Calu3 (cell line): ENCODE measurements around the gene BMP7. TPM values are rescaled to one million over a fixed set of nuclear protein-coding genes. Genes with fewer than 3 reads are reported as not detected.

Source experiments
- BruUV-seq: library from RNA; stranded (reverse); fragments of 400-500 nt; replicated peaks from 2 replicates; lab custom pipeline; 2021; lab: Mats Ljungman, UMichigan
- CTCF ChIA-PET: fragments of 300-600 bp; sonication (Branson Sonifier 250); formaldehyde crosslinking; loops from one replicate; lab custom pipeline; 2022; ENCODE audit warnings: antibody characterized with exemption; lab: Charles Lee
- DNase-seq: peaks from one replicate; pipeline ENCODE4 v3.0.0; 2022
- H3K27ac Mint-ChIP-seq: one replicate; pipeline ENCODE4 v1.8.0; 2022; ENCODE audit warnings: mixed read lengths; ENCODE audit not compliant: unreplicated experiment
- H3K27me3 Mint-ChIP-seq: one replicate; pipeline ENCODE4 v1.8.0; 2022; ENCODE audit warnings: mixed read lengths; ENCODE audit not compliant: unreplicated experiment
- H3K36me3 Mint-ChIP-seq: one replicate; pipeline ENCODE4 v1.8.0; 2022; ENCODE audit warnings: mild to moderate bottlenecking, moderate library complexity, mixed read lengths; ENCODE audit not compliant: insufficient read depth, unreplicated experiment
- H3K4me1 Mint-ChIP-seq: one replicate; pipeline ENCODE4 v1.8.0; 2022; ENCODE audit warnings: mild to moderate bottlenecking, low read depth, mixed read lengths; ENCODE audit not compliant: unreplicated experiment
- H3K4me3 Mint-ChIP-seq: one replicate; pipeline ENCODE4 v1.8.0; 2022; ENCODE audit warnings: mild to moderate bottlenecking, low read depth, moderate library complexity, mixed read lengths; ENCODE audit not compliant: unreplicated experiment
- H3K9me3 Mint-ChIP-seq: one replicate; pipeline ENCODE4 v1.8.0; 2022; ENCODE audit warnings: low read depth, mixed read lengths; ENCODE audit not compliant: unreplicated experiment
- CTCF ChIP-seq: fragments of 200-600 bp; IDR thresholded peaks from one replicate; pipeline ENCODE4 v1.8.0; 2022; ENCODE audit warnings: antibody characterized with exemption; ENCODE audit not compliant: unreplicated experiment
- intact Hi-C: fragments of 100-400 bp; cut with micrococcal nuclease; formaldehyde crosslinking; loops from one replicate; pipeline ENCODE4 v1.10.0; 2022; ENCODE audit not compliant: unreplicated experiment
- total RNA-seq: library from RNA; stranded (reverse); gene quantifications from 2 replicates; pipeline ENCODE4 v1.2.3, GENCODE V29; 2022

Gene BMP7
- total RNA-seq, 1 experiment from 2014 or later, result not detected

GRCh38 chr20:57188576-57189079 lies 77.8 kb downstream of the BMP7 start:
- Mint-ChIP-seq H3K4me3 (no peak overlapping the region), H3K36me3 (no peaks in the 10 kb centered on the region), H3K27ac (no peak overlapping the region), H3K9me3 (no peaks in the 10 kb centered on the region), H3K4me1 (no peaks in the 10 kb centered on the region), H3K27me3 (peaks cover 86% of the 10 kb centered on the region)
- BruUV-seq, result no TSS peak
- no peak for DNase-seq
- intact Hi-C loops, result no loop called here
- TF ChIP-seq CTCF, result no peak
- CTCF ChIA-PET, result interaction anchor here (0.5 to 1.1 kb wide), 3 partner anchors 9 to 1102 kb away, joined by 3 to 8 read pairs (median 4); no protein-coding TSS in a partner anchor

GRCh38 chr20:57188056-57188455 lies 78.4 kb downstream of the BMP7 start:
- no TSS peak for BruUV-seq
- peaks cover 86% of the 10 kb centered on the region for H3K27me3 Mint-ChIP-seq
- DNase-seq, result no peak
- no peak for TF ChIP-seq CTCF
- H3K4me1 Mint-ChIP-seq, result no peaks in the 10 kb centered on the region
- intact Hi-C loops, result no loop called here
- H3K27ac Mint-ChIP-seq, result no peak overlapping the region
- no peaks in the 10 kb centered on the region for H3K9me3 Mint-ChIP-seq
- no peaks in the 10 kb centered on the region for H3K36me3 Mint-ChIP-seq
- no peak overlapping the region for H3K4me3 Mint-ChIP-seq
- CTCF ChIA-PET, result no interaction called here

- Mint-ChIP-seq H3K36me3 (no peaks in the 10 kb centered on the region), H3K27ac (no peak overlapping the region), H3K4me1 (no peaks in the 10 kb centered on the region), H3K4me3 (no peak overlapping the region), H3K27me3 (peaks cover 88% of the 10 kb centered on the region), H3K9me3 (no peaks in the 10 kb centered on the region)
- intact Hi-C loops, result no loop called here
- BruUV-seq, result no TSS peak
- DNase-seq, result no peak
- CTCF ChIA-PET, result no interaction called here
- TF ChIP-seq CTCF, result no peak
Observed at GRCh38 chr20:57187068-57187634, 79.3 kb downstream of the BMP7 start.

- no TSS peak for BruUV-seq
- Mint-ChIP-seq H3K9me3 (no peaks in the 10 kb centered on the region), H3K4me3 (no peak overlapping the region), H3K27me3 (peaks cover 94% of the 10 kb centered on the region), H3K4me1 (no peaks in the 10 kb centered on the region), H3K27ac (no peak overlapping the region), H3K36me3 (no peaks in the 10 kb centered on the region)
- TF ChIP-seq CTCF, result no peak
- intact Hi-C loops, result no loop called here
- CTCF ChIA-PET, result interaction anchor here (0.6 kb wide), 1 partner anchor 9 kb away, joined by 4 read pairs; no protein-coding TSS in a partner anchor
- DNase-seq, result no peak
Observed at GRCh38 chr20:57186192-57186591, 80.2 kb downstream of the BMP7 start.
